GM12874 (cell line): ENCODE results near the gene MEA1.

Experiments
- CTCF ChIP-seq: IDR thresholded peaks from 2 replicates; pipeline ENCODE4 v1.5.1; 2011; ENCODE audit warnings: low read depth, mild to moderate bottlenecking, control low read depth, low read length, moderate library complexity; ENCODE audit not compliant: insufficient read depth

MEA1 gene

GRCh38 chr6:42967228-42967627, 46.5 kb downstream of the MEA1 start:
- no peak for TF ChIP-seq CTCF

GRCh38 chr6:42966571-42966970, 47.2 kb downstream of the MEA1 start:
- TF ChIP-seq CTCF = no peak

GRCh38 chr6:42963855-42964605, 49.7 kb downstream of the MEA1 start:
- TF ChIP-seq CTCF = peak; percentile 26; the same call in 1 of the 2 replicates

GRCh38 chr6:42963179-42963854, 50.4 kb downstream of the MEA1 start:
- TF ChIP-seq CTCF = no peak

GRCh38 chr6:42962502-42963178, 51.1 kb downstream of the MEA1 start:
- no peak for TF ChIP-seq CTCF

GRCh38 chr6:42962096-42962495, 51.6 kb downstream of the MEA1 start:
- TF ChIP-seq CTCF = no peak
